ENCODE measurements around the gene EGLN1. TPM values are rescaled to one million over a fixed set of nuclear protein-coding genes. Genes with fewer than 3 reads are reported as not detected.
A peak's percentile ranks its signal among the peaks of the same experiment; 100 is the strongest.

EGLN1 gene
- total RNA-seq, 4 donors from 2014 or later: 43.9 to 79.9 (median 58.7) TPM

DNA sequence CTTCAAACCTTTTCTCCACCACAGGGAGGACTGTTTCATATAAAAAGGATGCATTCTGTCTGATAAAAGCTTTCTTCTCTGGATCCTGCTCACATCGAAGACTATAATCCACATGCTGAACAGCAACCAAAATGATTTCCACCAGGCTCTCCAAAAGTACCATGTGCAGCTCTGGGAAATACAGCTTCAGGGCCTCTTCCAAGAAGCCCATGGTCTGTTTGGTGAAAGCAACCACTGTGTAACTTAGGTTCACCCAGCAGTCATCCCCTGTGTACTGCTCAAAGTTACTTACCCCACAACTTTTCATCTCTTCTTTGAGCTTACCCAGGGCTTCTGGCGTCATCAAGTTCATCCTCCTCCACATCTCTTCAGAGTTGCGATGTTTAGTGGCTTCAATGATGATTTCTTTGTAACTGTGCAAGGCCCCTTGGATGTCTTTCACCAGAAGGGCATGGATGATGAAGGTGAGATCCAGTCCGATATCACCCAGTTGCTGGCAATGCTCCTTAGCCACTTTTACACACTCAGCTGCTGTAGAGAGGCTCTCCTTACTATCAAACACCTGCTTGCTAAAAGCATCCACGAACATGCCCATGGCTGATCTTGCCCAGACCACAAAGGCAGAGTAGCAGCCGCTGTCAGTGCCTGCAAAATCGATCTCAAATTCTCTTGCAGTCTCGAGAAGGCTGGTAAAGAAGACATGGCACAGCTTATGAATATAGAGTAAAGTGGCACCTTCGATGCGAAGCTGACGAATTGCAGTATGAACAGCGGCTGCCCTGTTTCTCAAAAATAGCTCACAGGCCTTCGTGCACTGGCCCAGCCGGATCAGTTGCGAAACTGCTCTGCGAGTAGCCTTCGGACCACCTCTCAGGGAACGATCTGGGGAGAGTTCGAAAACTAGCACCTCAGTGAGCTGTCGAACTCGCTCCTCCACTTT, 86.2 kb downstream of the EGLN1 start:
- Histone ChIP-seq H3K27me3 (no peaks in the 10 kb centered on the region), H3K36me3 (peaks cover 0 to 11% (median 5%) of the 10 kb centered on the region in 4 donors), H3K4me1 (peaks cover 50 to 69% (median 63%) of the 10 kb centered on the region in 4 donors), H3K27ac (replicated peaks in 1 of 4) (peak overlapping the region in 2 of 4 donors; percentile 96 to 97), H3K4me3 (peak overlapping the region; percentile 58 to 94 (median 80)), H3K9me3 (no peaks in the 10 kb centered on the region)
- intact Hi-C loops (cut with DNase I): loop anchor here (5.0 kb wide), 1 partner anchor 94 kb away; the partner anchor contains the start of gene GNPAT
- TF ChIP-seq EP300 (IDR thresholded peaks at IDR 0.05): no peak
- no peak for TF ChIP-seq POLR2AphosphoS5 (IDR thresholded peaks at IDR 0.05)
- TF ChIP-seq POLR2A (IDR thresholded peaks at IDR 0.05; ENCODE audit: low read depth): no peak
- TF ChIP-seq, protein P1, sequence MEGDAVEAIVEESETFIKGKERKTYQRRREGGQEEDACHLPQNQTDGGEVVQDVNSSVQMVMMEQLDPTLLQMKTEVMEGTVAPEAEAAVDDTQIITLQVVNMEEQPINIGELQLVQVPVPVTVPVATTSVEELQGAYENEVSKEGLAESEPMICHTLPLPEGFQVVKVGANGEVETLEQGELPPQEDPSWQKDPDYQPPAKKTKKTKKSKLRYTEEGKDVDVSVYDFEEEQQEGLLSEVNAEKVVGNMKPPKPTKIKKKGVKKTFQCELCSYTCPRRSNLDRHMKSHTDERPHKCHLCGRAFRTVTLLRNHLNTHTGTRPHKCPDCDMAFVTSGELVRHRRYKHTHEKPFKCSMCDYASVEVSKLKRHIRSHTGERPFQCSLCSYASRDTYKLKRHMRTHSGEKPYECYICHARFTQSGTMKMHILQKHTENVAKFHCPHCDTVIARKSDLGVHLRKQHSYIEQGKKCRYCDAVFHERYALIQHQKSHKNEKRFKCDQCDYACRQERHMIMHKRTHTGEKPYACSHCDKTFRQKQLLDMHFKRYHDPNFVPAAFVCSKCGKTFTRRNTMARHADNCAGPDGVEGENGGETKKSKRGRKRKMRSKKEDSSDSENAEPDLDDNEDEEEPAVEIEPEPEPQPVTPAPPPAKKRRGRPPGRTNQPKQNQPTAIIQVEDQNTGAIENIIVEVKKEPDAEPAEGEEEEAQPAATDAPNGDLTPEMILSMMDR (IDR thresholded peaks at IDR 0.05): no peak
- 73% methylated on average over 21 of the region's 21 CpGs for WGBS
- no peak for DNase-seq (ENCODE audit: extremely low spot score)

GRCh38 chr1:231334952-231335351, 87.1 kb downstream of the EGLN1 start:
- no peaks in the 10 kb centered on the region for H3K9me3 ChIP-seq
- intact Hi-C loops (cut with DNase I): loop anchor here (5.0 kb wide), 1 partner anchor 93 kb away; the partner anchor contains the start of gene GNPAT
- no peak overlapping the region for H3K27ac ChIP-seq (replicated peaks in 1 of 4)
- WGBS: 88% methylated on average over 6 of the region's 6 CpGs
- peaks cover 0 to 10% (median 2%) of the 10 kb centered on the region in 4 donors for H3K36me3 ChIP-seq
- peak overlapping the region; percentile 58 to 94 (median 80) for H3K4me3 ChIP-seq
- DNase-seq (ENCODE audit: extremely low spot score): no peak
- H3K27me3 ChIP-seq: no peaks in the 10 kb centered on the region
- TF ChIP-seq POLR2A (IDR thresholded peaks at IDR 0.05; ENCODE audit: low read depth) (no peak), POLR2AphosphoS5 (IDR thresholded peaks at IDR 0.05) (no peak), EP300 (IDR thresholded peaks at IDR 0.05) (no peak)
- TF ChIP-seq, protein P1 (IDR thresholded peaks at IDR 0.05): no peak
- H3K4me1 ChIP-seq: peaks cover 50 to 64% (median 58%) of the 10 kb centered on the region in 4 donors

DNA sequence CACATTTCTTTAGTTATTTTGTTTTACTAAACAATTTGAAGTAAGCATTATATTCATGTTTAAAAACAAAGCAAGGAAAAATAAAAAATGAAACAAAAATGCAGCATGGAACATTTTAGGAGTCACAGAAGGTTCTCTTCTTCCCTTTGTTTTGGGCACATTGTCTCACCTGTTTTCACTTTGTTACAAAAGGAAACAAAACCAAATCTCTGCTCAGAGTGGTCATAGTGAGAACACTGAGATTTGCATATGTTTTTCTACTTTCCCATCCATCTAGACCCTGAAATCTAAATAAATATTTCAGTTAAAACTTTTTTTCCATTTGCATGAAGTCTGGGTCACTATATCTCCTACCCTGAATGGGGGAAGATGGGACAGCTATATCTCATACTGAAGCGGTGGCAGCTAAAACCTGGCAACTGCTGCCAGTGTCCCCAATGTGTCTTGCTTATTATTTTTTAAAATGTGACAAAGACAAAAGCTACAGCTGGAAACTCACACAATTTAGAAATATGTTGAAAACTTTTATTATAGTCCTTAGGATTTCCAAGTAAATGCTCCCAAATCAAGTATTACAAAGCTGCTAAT, 87.9 kb downstream of the EGLN1 start:
- Histone ChIP-seq H3K36me3 (peaks cover 0 to 10% (median 2%) of the 10 kb centered on the region in 4 donors), H3K27ac (replicated peaks in 1 of 4) (no peak overlapping the region), H3K9me3 (no peaks in the 10 kb centered on the region), H3K4me1 (peaks cover 44 to 57% (median 50%) of the 10 kb centered on the region in 4 donors), H3K4me3 (peak overlapping the region; percentile 58 to 94 (median 80)), H3K27me3 (no peaks in the 10 kb centered on the region)
- no peak for DNase-seq (ENCODE audit: extremely low spot score)
- intact Hi-C loops (cut with DNase I): no loop called here
- TF ChIP-seq EP300 (IDR thresholded peaks at IDR 0.05): no peak
- TF ChIP-seq POLR2AphosphoS5 (IDR thresholded peaks at IDR 0.05): no peak
- TF ChIP-seq, protein P1 (IDR thresholded peaks at IDR 0.05): no peak
- no peak for TF ChIP-seq POLR2A (IDR thresholded peaks at IDR 0.05; ENCODE audit: low read depth)
- 85% methylated on average over 1 of the region's 1 CpG for whole genome bisulfite sequencing

GRCh38 chr1:231332761-231333160, 89.3 kb downstream of the EGLN1 start:
- TF ChIP-seq, protein P1 (IDR thresholded peaks at IDR 0.05): no peak
- TF ChIP-seq EP300 (IDR thresholded peaks at IDR 0.05): no peak
- TF ChIP-seq POLR2A (IDR thresholded peaks at IDR 0.05; ENCODE audit: low read depth): no peak
- TF ChIP-seq POLR2AphosphoS5 (IDR thresholded peaks at IDR 0.05): no peak
- 94% methylated on average over 1 of the region's 1 CpG for WGBS
- DNase-seq (ENCODE audit: extremely low spot score): no peak
- Histone ChIP-seq H3K27ac (replicated peaks in 1 of 4) (no peak overlapping the region), H3K4me1 (peaks cover 41 to 49% (median 45%) of the 10 kb centered on the region in 4 donors), H3K27me3 (no peaks in the 10 kb centered on the region), H3K4me3 (no peak overlapping the region), H3K9me3 (no peaks in the 10 kb centered on the region), H3K36me3 (peaks cover 0 to 10% (median 2%) of the 10 kb centered on the region in 4 donors)
- intact Hi-C loops (cut with DNase I): no loop called here

Measured in esophagus muscularis mucosa (tissue), 4 donors.